Neural cell (in vitro differentiated cells): ENCODE results near the gene JPT1.

Experiments used
- CTCF ChIP-seq: fragments of 450-650 bp; IDR thresholded peaks from 2 replicates; pipeline ENCODE4 v1.5.1; 2014; ENCODE audit warnings: antibody characterized with exemption, mild to moderate bottlenecking, moderate library complexity; ENCODE audit not compliant: poor library complexity, severe bottlenecking
- SMC3 ChIP-seq: fragments of 450-650 bp; conservative IDR thresholded peaks from 2 replicates; pipeline ENCODE4 v1.6.1; 2014; ENCODE audit warnings: antibody characterized with exemption, mild to moderate bottlenecking, moderate library complexity; ENCODE audit not compliant: poor library complexity

- TF ChIP-seq CTCF (no peak), SMC3 (no peak)
Observed at GRCh38 chr17:75091855-75092327, 62.4 kb downstream of the JPT1 start.
